NCI-H2227 (cell line): ENCODE results near the gene LDB2.

ENCODE experiments used
- DNase-seq: peaks from one replicate; lab custom pipeline; 2025; ENCODE audit not compliant: unreplicated experiment; lab: John Stamatoyannopoulos, UW

Gene LDB2

GRCh38 chr4:16516796-16517439 lies 381.5 kb downstream of the LDB2 start:
- DNase-seq: peak; percentile 4

- no peak for DNase-seq
Observed at GRCh38 chr4:16513876-16514275, 384.6 kb downstream of the LDB2 start.

GRCh38 chr4:16508968-16509367 lies 389.5 kb downstream of the LDB2 start:
- no peak for DNase-seq

GRCh38 chr4:16505726-16506125 lies 392.7 kb downstream of the LDB2 start:
- DNase-seq: no peak

GRCh38 chr4:16505267-16505666 lies 393.2 kb downstream of the LDB2 start:
- no peak for DNase-seq

GRCh38 chr4:16503421-16504100 lies 394.9 kb downstream of the LDB2 start:
- DNase-seq: no peak

- no peak for DNase-seq
Observed at GRCh38 chr4:16498978-16499377, 399.5 kb downstream of the LDB2 start.

- no peak for DNase-seq
Observed at GRCh38 chr4:16496501-16496900, 401.9 kb downstream of the LDB2 start.

- DNase-seq: no peak
Observed at GRCh38 chr4:16492872-16493271, 405.6 kb downstream of the LDB2 start.

GRCh38 chr4:16489226-16489625 lies 409.2 kb downstream of the LDB2 start:
- no peak for DNase-seq

- no peak for DNase-seq
Observed at GRCh38 chr4:16488084-16488483, 410.4 kb downstream of the LDB2 start.

GRCh38 chr4:16484711-16485110 lies 413.7 kb downstream of the LDB2 start:
- DNase-seq: no peak

- no peak for DNase-seq
Observed at GRCh38 chr4:16483540-16483939, 414.9 kb downstream of the LDB2 start.

- DNase-seq: no peak
Observed at GRCh38 chr4:16480011-16480410, 418.4 kb downstream of the LDB2 start.

- no peak for DNase-seq
Observed at GRCh38 chr4:16472537-16472936, 425.9 kb downstream of the LDB2 start.

- DNase-seq: no peak
Observed at GRCh38 chr4:16467061-16467460, 431.4 kb downstream of the LDB2 start.

GRCh38 chr4:16466581-16466980 lies 431.9 kb downstream of the LDB2 start:
- no peak for DNase-seq

- no peak for DNase-seq
Observed at GRCh38 chr4:16464651-16465050, 433.8 kb downstream of the LDB2 start.

GRCh38 chr4:16462656-16463055 lies 435.8 kb downstream of the LDB2 start:
- no peak for DNase-seq

- DNase-seq: no peak
Observed at GRCh38 chr4:16461362-16461761, 437.1 kb downstream of the LDB2 start.

- no peak for DNase-seq
Observed at GRCh38 chr4:16457944-16458343, 440.5 kb downstream of the LDB2 start.
